ENCODE measurements around the gene TCAP. TPM values are rescaled to one million over a fixed set of nuclear protein-coding genes. Genes with fewer than 3 reads are reported as not detected.

The TCAP gene
- total RNA-seq, 1 donor from 2014 or later = 2.3 TPM

DNA sequence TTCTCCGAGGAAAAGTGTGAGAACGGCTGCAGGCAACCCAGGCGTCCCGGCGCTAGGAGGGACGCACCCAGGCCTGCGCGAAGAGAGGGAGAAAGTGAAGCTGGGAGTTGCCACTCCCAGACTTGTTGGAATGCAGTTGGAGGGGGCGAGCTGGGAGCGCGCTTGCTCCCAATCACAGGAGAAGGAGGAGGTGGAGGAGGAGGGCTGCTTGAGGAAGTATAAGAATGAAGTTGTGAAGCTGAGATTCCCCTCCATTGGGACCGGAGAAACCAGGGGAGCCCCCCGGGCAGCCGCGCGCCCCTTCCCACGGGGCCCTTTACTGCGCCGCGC lies 34.6 kb downstream of the TCAP start, which contains the start of gene ERBB2:
ERBB2 (plus strand) TSS at position 247 of the 330 bp plus-strand sequence. CDS start 175 bp downstream, outside the sequence.
- peaks cover 2% of the 10 kb centered on the region for H3K36me3 Mint-ChIP-seq
- no peaks in the 10 kb centered on the region for H3K9me3 Mint-ChIP-seq
- H3K27ac Mint-ChIP-seq = peak within 1 kb of the TSS; percentile 98
- H3K4me3 Mint-ChIP-seq = peak within 1 kb of the TSS; percentile 97
- TF ChIP-seq, protein P1, sequence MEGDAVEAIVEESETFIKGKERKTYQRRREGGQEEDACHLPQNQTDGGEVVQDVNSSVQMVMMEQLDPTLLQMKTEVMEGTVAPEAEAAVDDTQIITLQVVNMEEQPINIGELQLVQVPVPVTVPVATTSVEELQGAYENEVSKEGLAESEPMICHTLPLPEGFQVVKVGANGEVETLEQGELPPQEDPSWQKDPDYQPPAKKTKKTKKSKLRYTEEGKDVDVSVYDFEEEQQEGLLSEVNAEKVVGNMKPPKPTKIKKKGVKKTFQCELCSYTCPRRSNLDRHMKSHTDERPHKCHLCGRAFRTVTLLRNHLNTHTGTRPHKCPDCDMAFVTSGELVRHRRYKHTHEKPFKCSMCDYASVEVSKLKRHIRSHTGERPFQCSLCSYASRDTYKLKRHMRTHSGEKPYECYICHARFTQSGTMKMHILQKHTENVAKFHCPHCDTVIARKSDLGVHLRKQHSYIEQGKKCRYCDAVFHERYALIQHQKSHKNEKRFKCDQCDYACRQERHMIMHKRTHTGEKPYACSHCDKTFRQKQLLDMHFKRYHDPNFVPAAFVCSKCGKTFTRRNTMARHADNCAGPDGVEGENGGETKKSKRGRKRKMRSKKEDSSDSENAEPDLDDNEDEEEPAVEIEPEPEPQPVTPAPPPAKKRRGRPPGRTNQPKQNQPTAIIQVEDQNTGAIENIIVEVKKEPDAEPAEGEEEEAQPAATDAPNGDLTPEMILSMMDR (IDR thresholded peaks at IDR 0.05; ENCODE audit: unreplicated experiment) = no peak
- peak; percentile 58 to 75 for DNase-seq (ENCODE audit: low spot score in 2 of 2, unreplicated experiment in 2 of 2)
- H3K27me3 Mint-ChIP-seq (ENCODE audit: low read depth) = no peaks in the 10 kb centered on the region
- H3K4me1 Mint-ChIP-seq = peaks cover 39% of the 10 kb centered on the region

DNA sequence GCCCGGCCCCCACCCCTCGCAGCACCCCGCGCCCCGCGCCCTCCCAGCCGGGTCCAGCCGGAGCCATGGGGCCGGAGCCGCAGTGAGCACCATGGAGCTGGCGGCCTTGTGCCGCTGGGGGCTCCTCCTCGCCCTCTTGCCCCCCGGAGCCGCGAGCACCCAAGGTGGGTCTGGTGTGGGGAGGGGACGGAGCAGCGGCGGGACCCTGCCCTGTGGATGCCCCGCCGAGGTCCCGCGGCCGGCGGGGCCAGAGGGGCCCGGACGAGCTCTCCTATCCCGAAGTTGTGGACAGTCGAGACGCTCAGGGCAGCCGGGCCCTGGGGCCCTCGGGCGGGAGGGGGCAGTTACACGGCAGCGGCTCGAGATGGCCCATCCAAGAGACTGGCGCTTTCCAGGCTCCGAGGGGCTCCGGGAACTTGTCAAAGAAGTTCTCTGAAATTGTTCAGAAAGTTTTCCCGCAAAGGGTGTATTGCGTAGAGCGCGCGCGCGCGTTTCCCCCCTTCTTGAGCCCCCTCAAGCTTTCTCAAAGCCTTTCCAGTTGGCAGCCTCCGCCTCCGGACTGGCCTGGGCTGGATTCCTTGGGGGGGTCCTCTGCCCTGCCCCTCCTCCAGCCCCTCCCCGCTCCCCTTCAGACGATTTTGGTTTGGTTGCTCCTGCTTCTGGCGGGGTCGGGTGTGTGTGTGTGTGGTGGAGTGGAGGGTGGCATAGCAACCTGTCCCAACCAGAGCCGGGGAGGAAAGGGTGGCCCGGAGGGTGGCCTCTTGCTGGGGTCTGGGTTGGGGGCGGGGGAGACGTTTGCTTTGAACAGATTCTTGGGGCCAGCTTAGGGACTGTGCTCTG lies 35.2 kb downstream of the TCAP start:
- peak in 1 of 2 experiments; percentile 68 for DNase-seq (ENCODE audit: low spot score in 2 of 2, unreplicated experiment in 2 of 2)
- Mint-ChIP-seq H3K9me3 (no peaks in the 10 kb centered on the region), H3K36me3 (peaks cover 2% of the 10 kb centered on the region), H3K27me3 (ENCODE audit: low read depth) (no peaks in the 10 kb centered on the region), H3K4me1 (peaks cover 45% of the 10 kb centered on the region), H3K4me3 (peak overlapping the region; percentile 97), H3K27ac (peak overlapping the region; percentile 79)
- TF ChIP-seq, protein P1 (IDR thresholded peaks at IDR 0.05; ENCODE audit: unreplicated experiment) = no peak

DNA sequence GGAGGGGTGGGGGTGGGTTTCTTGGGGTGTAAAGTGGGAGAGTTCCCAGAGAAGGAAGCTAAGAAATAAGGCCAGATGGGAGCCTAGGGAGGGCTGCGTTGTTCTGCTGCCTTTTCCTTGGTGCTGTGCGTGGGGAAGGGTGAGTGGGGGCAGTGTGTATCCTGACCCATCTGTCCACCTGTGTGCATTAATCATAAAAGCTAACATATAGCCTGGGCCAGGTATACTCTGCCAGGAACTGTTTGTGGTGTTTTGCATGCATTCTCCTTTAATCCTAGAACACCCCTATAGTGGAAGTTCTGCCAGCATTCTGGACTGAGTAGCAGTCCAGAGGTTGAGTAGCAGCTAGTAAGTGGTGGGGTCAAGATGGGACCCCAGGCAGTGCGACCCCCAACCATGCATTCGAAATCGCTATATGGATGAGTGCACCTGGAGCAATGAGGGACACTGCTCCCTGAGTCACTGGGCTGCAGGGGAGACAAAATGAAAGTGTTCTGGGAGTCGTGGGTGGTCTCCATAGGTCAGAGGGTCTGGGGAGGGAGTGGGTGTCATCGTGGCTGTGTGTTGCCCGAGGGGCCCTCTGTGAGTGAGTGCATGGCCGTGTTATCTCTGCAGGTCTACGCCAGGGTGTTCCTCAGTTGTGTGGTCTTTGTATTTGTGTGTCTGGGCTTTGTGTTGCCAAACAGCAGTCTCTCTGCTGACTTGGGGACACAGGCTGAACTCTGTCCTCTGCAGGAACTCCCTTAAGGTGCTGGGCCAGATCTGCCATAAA lies 36.0 kb downstream of the TCAP start:
- DNase-seq (ENCODE audit: low spot score in 2 of 2, unreplicated experiment in 2 of 2) = no peak
- peak overlapping the region; percentile 97 for H3K4me3 Mint-ChIP-seq
- no peaks in the 10 kb centered on the region for H3K9me3 Mint-ChIP-seq
- peak overlapping the region; percentile 79 for H3K27ac Mint-ChIP-seq
- H3K27me3 Mint-ChIP-seq (ENCODE audit: low read depth) = no peaks in the 10 kb centered on the region
- peaks cover 2% of the 10 kb centered on the region for H3K36me3 Mint-ChIP-seq
- TF ChIP-seq, protein P1 (IDR thresholded peaks at IDR 0.05; ENCODE audit: unreplicated experiment) = no peak
- H3K4me1 Mint-ChIP-seq = peaks cover 53% of the 10 kb centered on the region

DNA sequence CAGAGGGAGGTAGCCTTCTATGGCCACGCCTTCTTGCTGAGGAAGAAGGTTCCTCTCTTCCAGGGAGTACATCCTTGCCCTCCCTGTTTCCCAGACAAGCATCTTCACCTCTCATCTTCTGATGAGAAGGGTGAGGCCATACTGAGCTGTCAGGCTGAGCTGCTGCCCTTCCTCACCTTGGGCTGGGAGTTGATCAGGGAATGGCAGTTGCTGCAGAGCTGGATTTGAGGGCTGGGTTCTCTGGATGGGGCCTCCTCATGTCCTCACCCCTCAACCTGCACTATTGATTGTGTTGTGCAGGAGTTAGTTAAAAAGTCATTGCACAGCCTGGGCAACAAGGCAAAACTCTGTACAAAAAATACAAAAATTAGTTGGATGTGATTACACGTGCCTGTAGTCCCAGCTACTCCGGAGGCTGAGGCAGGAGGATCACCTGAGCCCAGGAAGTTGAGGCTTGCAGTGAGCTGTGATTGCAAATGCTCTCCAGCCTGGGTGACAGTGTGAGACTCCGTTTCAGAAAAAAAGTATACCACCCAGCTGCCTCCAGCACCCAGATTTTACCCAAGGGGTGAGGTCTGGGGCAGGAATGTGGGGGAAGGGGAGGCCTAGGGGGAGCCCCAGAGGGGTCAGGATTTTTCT lies 36.8 kb downstream of the TCAP start:
- Mint-ChIP-seq H3K27ac (peak overlapping the region; percentile 79), H3K4me3 (peak overlapping the region; percentile 97), H3K4me1 (peaks cover 56% of the 10 kb centered on the region), H3K9me3 (no peaks in the 10 kb centered on the region), H3K36me3 (peaks cover 2% of the 10 kb centered on the region), H3K27me3 (ENCODE audit: low read depth) (no peaks in the 10 kb centered on the region)
- no peak for DNase-seq (ENCODE audit: low spot score in 2 of 2, unreplicated experiment in 2 of 2)
- TF ChIP-seq, protein P1 (IDR thresholded peaks at IDR 0.05; ENCODE audit: unreplicated experiment) = no peak

Data from mesothelial cell of epicardium (in vitro differentiated cells).